GM18858 (cell line): ENCODE results near the gene CAPZB.

Experiments used
- ATAC-seq: cut with Tn5 transposase; IDR thresholded peaks from one replicate; pipeline ENCODE4 v1.9.1; 2021; ENCODE audit not compliant: unreplicated experiment

The CAPZB gene

DNA sequence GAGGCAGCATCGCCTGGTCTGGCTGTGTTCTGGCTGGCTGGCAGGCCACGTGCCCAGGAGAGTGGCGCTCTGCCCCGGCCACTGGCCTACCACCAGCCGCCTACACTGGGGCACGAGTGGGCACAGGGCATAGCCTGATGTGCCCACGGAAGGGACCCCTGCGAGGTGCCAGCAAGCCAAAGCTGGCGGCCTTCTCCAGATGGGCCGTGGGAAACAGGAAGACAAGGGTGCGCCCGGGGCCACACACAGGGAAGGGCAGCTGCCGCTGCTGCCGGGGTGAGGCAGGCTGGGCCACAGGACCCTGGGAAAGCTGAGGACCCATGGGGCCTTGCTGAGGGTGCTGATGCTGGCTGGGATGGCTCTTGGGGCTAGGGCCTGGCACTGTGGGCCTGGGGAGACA is 132.5 kb downstream of the CAPZB start:
- no peak for ATAC-seq

DNA sequence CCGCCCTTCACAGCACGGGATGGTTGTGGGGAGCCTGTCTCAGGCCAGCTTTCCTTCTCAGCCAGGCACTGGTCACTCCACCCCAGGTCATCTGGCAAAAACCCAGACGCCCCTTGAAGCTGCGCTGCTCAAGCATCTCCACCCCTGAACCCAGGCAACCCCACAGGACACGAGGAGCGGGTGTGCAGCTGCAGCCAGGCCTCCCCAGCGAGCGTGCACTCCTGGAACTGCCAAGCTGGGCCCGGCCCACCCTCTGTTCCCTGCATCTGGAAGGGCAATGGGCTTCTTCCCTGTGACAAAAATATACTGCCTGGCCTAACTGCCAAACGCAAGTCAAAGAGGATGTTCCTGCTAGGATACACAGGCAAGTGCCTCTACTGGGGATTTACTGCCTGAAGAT is 133.5 kb downstream of the CAPZB start:
- no peak for ATAC-seq

DNA sequence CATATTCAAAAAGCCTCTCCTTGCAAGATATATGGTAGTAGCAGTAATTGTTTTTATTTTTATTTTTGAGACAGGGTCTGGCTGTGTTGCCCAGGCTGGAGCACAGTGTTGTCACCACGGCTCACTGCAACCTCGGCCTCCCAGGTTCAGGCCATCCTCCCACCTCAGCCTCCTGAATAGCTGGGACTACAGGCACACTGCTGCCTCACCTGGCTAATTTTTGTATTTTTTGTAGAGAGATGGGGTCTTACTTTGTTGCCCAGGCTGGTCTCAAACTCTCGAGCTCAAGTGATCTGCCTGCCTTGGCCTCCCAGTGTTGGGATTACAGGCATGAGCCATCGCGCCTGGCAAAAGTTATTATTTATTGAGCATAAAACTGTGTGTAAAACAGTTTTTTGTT is 134.8 kb downstream of the CAPZB start:
- ATAC-seq, result no peak

DNA sequence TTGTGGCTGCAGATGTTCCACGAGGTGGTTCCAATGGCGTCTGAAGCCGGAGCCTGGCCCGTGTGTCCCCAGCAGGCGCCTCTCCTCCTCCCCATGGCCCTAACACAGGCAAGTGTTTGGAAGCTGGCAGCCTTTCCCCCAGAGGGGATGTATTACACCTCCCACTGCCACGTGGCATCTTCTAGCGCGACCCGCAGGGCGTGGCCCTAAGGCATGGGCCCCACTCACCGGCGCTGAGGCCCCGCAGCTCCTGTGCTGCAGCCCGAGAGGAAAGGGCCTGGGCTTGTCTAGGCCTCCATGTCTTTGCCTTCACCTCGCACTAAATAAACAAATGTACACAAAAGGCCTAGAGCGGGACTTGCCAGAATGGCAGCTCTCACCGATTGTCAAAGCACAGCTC is 135.3 kb downstream of the CAPZB start:
- ATAC-seq, result no peak

DNA sequence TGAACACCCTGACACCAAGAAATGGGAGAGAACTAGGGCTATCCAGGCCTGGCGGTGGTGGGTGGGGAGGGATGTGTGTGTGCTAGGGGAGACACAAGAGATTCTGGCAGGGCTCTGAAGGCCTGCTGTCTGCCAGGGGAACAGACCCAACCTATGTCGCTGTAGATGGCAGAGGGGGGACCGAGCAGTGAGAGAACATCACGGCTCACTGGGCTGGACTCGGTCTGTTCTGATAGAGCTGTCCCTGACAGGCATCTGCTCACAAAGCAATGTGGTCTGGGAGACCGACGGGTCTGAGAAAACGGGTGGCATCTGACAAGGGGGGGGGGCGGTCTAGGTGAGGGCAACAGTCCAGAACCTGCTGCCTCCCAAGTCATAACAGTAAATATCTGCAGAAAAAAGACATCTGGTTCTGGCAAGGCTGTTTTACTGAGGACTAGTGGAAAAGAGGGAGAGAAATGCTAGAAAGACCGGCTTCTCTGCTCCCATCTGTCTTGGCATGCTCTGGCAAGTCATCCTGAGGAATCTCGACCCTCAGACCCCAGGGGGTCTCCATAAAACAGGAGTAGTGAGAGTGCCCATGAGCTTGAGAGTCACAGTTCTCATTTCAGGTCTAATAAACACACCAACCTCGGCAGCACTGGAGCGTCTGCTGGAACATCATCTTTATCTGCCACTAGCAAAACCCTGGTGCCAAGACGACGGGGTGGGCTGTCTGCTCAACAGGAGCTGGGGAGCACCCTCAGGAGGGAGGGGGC is 136.7 kb downstream of the CAPZB start:
- no peak for ATAC-seq

DNA sequence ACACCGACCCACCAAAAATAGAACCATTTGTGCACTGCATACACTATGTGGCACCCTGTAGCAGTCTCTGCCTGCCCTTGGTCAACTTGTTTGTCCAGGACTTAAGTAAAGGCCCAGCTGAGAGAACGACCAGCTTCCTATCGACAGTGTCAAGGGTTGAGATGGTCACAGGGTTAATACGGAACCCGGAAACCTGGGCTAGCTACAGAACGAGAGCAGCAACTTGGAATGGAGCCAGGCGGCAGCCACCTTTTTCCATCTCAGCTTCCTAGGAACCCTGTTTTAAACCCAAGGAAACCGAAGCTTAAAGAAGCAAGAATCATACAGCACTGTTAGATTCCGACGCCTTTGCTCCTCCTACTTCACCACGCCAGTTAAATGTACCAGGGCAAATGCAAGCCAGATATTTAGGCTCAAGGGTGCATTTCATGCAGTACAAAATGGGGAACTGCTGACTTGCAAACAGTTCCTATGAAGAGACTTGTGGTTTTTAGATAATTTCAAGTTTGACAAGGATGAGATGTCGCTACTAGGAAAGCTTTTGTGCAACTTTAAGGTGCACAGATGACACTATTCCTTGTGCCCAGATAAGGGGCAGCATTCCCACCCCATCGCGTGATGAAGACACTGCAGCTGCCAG is 137.7 kb downstream of the CAPZB start:
- no peak for ATAC-seq

DNA sequence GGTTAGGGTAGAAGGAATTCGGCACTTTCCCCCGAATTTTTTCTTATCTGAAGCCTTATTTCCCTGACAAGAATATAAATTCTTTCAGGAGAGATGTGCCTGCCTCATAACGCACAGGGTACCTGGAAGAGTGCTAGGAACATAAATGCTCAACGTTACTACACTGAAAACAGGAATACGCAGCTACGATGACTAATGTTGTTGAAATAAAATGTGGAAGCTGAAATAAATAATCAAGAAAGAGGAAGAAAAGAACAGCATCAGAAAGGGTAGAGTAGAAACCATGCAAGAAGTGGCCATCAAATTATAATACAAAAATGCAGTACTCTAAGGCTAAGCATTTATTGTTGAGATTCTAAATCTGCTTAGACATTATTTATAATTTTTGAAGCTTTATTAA is 139.3 kb downstream of the CAPZB start:
- ATAC-seq, result no peak

DNA sequence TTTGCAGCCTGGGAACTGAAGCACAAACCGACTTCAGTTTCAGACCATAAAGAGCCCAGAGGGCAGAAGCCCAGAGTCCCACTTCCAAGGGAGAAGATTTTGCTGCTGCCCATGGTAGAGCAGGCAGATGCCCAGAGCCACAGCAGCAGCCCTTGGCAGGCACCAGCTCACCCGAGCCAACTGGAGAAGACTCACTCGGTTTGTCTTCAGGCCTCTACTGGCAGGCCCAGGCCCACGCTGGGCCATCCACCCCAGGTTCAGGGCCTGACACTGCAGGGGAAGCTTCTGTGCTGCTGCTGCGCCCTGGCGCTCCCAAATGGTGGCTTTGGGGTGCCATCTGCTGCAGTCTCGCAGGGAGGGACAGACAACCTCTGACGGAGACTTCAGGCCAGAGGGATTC is 139.9 kb downstream of the CAPZB start:
- no peak for ATAC-seq

DNA sequence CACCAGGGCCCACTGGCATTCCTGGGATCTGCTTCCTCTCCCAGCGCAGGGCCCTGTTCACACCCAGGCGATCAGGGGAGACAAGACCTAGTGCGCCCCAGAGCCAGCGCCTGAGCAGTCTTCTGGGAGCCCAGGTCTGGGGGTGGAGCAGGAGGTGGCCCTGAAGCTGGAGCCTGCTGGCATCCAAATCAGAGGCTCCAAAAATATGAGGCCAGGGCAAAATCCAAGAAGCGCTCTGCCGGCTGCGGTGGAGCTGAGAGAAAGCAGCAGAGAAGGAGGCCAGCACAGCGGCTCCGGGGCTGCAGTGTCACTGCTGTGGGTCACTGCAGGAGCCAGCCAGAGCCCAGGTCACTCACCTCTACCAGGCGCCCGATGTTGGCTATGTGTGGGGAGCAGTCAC is 140.5 kb downstream of the CAPZB start:
- ATAC-seq, result no peak

DNA sequence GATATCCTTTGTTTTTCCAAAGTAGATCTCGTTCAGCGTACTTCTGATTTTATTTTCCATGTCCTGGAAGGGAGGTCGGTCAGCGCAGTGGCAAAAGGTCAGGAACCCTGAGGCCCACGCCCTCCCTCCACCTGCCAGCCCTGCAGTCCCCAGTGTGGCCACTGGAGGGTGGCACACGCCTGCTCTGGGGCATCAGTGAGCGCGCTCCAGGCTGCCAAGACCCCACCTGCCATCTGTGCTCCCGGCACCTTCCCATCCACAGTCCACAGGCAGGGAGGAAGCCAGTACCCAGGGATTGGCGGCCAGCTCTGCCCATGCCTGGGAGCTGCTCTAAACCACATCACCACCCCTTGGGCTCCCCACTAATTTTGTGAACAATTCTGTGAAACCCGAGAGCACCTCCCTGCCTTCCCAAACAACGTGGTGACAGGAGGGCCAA is 140.9 kb downstream of the CAPZB start:
- ATAC-seq, result no peak

DNA sequence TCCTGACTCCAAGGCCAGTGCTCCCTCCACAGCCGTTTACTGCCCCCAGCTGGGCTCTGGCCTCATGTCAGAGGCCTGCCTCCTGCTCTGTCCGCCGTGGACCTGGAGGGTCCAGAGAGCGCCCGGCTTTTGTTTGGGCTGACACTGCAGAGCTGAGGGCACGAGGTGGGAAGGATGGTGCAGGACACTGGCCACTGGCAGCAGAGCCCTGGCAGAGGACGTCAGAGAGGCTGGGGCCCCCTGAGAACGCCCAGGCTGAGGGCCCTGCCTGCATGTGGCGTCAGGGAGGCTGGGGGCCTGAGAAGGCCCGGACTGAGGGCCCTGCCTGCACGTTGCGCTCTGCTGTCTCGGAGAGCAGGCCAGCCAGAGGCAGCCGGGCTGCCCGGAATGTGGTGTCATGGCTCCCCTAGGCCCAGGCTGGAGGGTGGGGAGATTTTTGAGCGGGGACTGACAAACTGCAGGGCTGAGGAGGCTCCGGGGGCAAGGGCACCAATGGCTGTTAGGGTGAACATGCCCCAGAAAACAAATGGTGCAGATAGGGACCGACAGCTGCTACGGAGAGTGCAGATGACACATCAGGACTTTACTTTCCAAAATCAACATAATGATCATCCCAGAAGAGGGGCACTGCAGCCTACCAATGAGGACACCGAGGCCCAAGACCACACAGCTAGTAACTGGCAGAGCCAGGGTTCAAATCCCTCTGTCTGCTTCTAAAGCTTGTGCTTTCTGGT is 141.6 kb downstream of the CAPZB start:
- no peak for ATAC-seq

DNA sequence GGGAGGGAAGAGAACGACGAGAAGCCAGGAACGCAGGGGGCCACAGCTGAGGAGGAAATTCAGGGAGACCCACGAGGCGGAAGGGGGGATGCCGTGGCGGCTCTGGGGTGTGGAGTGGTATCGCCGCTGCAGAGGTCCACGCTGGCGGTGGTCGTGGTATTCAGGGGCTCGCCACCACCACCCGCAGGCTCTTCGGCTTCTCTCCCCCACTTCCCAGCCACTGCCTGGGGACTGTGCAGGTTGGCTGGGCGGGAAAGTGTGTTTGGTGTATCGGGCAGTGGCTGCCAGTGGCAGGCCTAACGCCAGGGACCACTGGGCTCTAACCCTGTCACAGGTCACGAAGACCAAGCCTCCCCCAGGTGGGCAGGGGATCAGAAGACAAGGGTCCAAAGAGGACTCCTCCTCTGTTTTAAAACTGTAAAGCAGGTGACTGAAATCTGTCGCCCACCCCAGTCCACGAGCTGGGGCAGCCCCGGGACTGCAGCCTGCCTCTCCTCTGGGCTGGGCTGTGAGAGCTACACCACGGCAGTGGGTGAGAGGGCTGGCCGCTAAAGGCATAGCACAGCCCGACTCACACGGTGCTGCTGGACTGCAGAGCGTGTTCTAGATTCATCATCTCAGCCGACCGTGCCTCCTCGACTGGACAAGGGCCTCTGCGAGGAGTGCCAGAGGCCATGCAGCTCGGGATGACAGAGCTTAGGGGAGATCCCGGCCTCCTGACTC is 142.3 kb downstream of the CAPZB start:
- no peak for ATAC-seq

DNA sequence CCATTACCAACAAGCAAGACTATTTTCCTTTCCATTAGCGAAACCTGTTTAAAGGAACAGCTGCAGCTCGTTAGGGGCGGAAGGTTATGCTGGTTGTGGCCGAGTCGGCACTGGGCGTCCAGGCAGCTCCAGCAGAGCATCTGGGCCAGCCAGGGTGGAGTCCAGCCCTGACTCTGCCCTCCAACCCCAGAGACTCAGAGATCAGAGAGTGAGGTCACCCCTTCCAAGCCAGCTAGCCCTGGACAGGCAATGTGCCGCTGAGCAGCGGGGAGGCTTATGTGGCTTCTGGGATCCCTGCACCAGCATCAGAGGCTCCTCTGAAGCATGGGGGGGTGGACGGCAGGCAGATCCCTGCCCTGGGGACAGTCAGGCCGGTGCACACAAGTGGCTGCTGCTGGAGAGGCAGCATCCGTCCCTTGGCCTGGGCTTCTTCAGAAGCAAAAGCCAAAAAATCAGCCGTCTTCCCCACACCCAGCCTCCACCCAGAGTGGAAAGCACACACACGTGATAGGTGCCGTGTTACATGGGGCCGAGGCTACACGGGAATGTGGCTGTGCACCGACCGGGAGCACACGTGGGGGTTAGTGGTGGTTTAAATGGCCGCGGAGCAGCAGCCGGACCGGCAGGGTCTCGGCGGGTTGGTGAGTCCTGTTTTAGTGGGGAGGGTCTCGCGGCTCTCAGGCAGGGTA is 143.1 kb downstream of the CAPZB start:
- ATAC-seq, result no peak

DNA sequence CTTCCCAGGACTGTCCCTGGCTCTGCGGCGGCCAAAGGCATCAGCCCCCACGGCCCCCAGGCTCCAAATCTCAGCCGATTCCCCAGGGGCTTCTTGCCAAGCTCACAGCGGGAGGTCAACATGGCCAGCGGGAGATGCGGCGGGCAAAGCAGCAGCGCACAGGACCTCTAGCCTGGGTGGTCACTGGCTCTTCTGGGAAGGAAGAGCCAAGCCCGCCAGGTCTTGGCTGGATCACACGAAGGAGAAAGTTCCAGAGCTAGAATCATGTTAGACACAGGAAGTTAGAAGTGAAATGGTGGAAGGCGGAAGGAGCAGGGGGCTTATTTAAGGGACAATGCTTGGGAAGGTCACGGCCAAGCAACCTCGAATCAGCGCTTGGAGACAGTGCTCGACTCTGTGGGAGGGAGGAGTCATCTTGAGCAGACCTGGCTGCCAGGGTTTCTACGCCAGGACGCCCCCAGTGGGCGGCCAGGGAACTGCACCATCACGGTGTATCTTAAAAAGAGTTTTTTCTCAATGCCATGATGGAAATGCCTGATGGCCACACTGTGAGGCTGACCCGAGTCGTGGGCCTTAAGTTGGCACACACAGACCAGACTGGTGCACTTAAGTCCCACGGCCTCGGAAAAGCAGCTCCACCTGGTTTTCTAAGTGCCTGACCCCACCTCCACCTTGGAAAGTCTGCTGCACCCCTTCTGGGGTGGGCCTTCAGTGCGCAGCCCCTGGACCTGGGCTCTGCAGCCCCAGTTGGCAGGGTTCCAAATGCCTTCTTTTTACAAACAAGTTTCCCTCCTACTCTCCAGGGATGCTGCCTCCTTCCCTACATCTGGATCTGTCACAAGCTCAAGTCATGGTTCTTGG is 143.9 kb downstream of the CAPZB start:
- ATAC-seq, result no peak

DNA sequence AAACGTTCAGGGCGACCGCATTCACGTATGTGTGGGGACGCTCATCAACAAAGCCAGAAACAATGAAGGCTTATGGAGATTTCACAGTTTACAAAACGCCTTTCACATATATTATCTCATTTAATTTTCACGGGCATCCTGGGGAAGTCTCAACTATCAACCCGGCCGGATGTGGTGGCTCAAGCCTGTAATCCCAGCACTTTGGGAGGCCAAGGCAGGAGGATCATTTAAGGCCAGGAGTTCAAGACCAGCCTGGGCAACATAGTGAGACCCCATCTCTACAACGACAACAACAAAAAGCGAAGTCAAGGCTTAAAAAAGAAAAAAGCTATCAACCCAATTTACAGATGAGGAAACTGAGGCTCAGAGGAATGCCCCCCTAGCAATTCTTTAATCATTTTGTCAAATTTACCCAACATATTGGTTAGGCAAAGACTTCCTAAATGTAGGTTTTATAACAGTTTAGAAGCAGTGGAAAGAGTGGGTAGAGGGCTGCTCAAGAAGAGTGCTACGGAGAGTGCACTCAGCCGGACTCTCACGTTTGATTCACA is 144.9 kb downstream of the CAPZB start:
- ATAC-seq, result no peak

DNA sequence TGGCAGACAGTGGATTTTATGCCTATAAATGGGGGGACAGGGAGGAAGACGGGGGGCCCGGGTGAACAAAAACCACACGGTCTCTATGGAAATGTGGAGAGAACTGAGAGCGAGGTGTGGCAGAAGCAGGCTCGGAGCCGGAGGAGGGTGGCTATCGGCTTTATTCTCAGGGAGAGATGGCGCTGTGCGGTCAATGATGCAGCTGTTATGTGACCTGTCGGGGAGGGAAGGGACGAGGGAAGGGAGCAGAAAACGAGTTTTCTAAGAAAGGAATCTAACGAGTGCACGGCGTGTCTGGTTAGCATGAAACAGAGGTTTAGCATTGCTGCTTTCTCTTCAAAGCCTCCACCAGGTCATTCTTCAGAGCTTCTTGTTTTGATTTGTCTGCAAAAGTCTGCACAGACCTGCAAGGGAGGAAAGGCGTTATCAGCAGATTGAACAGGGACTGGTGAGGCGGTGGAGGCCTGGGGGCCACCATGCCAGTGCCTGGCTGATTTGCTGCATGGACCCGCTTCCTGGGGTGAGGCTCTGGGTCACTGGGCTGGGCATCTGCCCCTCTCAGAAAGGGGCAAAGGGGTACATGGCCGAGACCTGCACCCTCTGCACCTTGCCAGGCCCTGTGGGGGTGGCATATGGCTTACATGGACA is 146.0 kb downstream of the CAPZB start:
- no peak for ATAC-seq

DNA sequence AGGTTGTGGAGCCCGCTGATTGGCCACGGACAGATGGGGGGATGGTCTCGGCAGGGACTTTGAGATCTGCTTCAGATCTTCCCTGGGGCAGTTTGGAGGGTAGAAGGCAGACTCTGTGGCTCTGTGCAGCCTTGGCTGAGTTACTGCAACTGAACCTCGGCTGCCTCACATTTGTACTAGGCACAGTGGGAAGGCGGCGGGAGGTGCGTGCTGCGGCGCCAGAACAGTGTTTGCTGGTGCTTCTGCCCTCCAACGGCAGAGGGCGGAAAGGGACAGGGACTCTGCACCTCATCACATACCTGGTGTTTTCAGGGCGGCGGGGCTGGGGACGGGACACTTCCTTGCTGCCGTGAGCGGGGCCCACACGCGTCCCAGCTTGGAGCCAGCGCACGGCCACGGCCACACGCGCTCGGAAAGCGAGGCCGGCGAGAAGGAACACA is 147.0 kb downstream of the CAPZB start:
- no peak for ATAC-seq

DNA sequence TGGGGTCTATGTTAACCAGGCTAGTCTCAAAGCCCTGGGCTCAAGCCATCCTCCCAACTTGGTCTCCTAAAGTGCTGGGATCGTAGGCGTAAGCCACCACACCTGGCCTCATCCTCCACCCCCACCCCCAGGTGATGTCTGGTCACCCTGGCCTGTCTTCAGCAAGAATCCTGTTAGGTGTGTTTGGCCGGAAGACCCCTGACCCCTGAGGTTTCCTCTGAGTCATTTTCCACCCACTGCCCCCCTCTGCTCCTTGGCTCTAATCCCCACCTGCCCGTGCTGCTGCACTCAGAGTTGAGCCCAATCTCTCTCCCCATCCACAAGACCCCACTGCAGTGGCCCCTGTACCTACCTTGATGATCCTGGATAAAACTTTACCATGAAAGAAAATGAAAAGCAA is 148.1 kb downstream of the CAPZB start:
- no peak for ATAC-seq

DNA sequence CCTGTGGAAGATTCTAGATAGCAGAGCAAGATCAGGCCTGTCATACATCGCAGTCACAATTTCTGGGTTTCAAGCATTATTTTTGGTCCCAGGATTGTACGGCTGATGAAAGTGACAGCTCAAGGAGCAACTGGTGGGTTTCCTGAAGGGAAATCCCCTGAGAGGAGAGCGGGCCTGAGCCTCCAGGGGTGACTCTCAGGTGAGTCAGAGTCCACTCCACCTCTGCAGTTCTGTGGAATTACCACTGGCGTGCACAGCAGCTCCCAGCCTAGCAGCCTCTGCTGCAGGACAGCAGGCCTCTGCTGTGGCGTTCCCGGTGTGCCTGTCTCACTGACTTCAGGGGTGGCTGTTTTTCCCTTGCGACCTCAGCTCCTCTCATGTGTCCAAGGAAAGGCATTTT is 148.8 kb downstream of the CAPZB start:
- no peak for ATAC-seq
